Esophagus muscularis mucosa (tissue), 4 donors: ENCODE results near the gene CHD3.

Experiments used
- CTCF ChIP-seq, 3 experiments: fragments of 200-600 bp in 2 of 3; fragments of 450-650 bp in 1 of 3; sonication (generic) in 2 of 3; IDR thresholded peaks; one replicate each; pipeline ENCODE4 v1.5.1; 2017 to 2019; ENCODE audit warnings: antibody characterized with exemption in 3 of 3, mild to moderate bottlenecking in 2 of 3, moderate library complexity in 1 of 3
- EP300 ChIP-seq: sonication (generic); formaldehyde crosslinking; IDR thresholded peaks from one replicate; pipeline ENCODE4 v1.6.1; 2017; ENCODE audit warnings: antibody characterized with exemption
- POLR2A ChIP-seq: fragments of 450-650 bp; IDR thresholded peaks from one replicate; pipeline ENCODE4 v1.6.1; 2017; ENCODE audit warnings: antibody characterized with exemption, moderate library complexity, mild to moderate bottlenecking, low read depth
- POLR2AphosphoS5 ChIP-seq, 2 donors: sonication (generic); formaldehyde crosslinking; IDR thresholded peaks; one replicate each; pipeline ENCODE4 v1.6.1; 2017; ENCODE audit warnings: antibody characterized with exemption in 2 of 2

- TF ChIP-seq POLR2A, result no peak
- TF ChIP-seq CTCF (IDR thresholded peaks at IDR 0.05), result no peak
- TF ChIP-seq POLR2AphosphoS5 (IDR thresholded peaks at IDR 0.05), result no peak
- TF ChIP-seq EP300, result no peak
These were observed 26.6 kb downstream of the CHD3 start for GRCh38 chr17:7915179-7915610.
